AG09309 (cell line): ENCODE measurements around the gene PLXNA4.

Experiments used
- DNase-seq: peaks from one replicate; pipeline ENCODE4 v3.0.0-alpha.2; 2010; ENCODE audit warnings: low read depth
- H3K4me3 ChIP-seq: 2 replicates; pipeline ENCODE4 v1.5.1; 2011; ENCODE audit warnings: mild to moderate bottlenecking, low read depth, low read length, moderate library complexity; ENCODE audit not compliant: control insufficient read depth
- TF ChIP-seq, protein P1 (sequence below): IDR thresholded peaks from 2 replicates; pipeline ENCODE4 v1.5.1; 2011; ENCODE audit warnings: mild to moderate bottlenecking, low read depth, low read length, inconsistent platforms; ENCODE audit not compliant: insufficient read depth, control insufficient read depth; ENCODE audit errors: missing control alignments

PLXNA4 gene

GRCh38 chr7:132080967-132081668, 495.2 kb downstream of the PLXNA4 start:
- DNase-seq, result peak; percentile 54
- TF ChIP-seq, protein P1, sequence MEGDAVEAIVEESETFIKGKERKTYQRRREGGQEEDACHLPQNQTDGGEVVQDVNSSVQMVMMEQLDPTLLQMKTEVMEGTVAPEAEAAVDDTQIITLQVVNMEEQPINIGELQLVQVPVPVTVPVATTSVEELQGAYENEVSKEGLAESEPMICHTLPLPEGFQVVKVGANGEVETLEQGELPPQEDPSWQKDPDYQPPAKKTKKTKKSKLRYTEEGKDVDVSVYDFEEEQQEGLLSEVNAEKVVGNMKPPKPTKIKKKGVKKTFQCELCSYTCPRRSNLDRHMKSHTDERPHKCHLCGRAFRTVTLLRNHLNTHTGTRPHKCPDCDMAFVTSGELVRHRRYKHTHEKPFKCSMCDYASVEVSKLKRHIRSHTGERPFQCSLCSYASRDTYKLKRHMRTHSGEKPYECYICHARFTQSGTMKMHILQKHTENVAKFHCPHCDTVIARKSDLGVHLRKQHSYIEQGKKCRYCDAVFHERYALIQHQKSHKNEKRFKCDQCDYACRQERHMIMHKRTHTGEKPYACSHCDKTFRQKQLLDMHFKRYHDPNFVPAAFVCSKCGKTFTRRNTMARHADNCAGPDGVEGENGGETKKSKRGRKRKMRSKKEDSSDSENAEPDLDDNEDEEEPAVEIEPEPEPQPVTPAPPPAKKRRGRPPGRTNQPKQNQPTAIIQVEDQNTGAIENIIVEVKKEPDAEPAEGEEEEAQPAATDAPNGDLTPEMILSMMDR, result no peak
- H3K4me3 ChIP-seq, result no peak overlapping the region

GRCh38 chr7:132080467-132080866, 495.8 kb downstream of the PLXNA4 start:
- no peak overlapping the region for H3K4me3 ChIP-seq
- TF ChIP-seq, protein P1, result no peak
- no peak for DNase-seq

DNA sequence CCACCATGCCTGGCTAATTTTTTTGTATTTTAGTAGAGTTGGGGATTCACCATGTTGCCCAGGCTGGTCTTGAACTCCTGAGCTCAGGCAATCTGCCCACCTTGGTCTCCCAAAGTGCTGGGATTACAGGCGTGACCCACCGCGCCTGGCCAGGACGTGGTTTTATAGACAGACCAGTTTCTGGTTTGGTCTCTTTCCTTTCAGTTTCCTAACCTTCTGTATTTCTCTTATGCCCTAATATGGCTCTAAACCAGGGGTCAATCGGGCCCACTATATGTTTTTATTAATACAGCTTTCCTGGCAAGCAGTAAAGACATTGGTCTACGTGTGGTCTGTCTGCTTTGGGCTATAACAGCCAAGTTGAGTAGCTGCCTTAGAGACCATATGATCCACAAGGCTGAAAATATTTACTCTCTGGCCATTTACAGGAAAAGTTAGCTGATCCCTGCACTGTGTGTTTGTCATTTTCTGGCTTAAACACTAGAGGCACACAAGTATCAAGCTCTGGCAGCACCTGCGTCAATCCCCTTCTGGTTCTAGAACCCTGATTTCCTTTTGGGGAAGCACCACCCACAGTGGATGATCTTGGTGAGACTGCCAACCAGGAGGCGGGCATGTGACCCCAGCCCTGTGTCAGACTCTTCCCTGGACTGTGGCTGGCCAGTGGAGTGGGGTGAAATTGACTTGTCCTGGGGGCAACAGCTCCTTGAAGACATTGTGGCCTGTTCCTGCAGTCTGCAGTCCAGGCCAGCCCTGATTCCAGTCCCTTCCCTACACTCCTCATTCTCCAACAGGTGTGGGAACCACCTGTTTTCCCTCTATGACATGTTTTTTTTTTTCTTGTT, 497.2 kb downstream of the PLXNA4 start:
- no peak for DNase-seq
- TF ChIP-seq, protein P1, result no peak
- no peak overlapping the region for H3K4me3 ChIP-seq

- TF ChIP-seq, protein P1, result no peak
- H3K4me3 ChIP-seq, result no peak overlapping the region
- DNase-seq, result peak; percentile 40
Measured at GRCh38 chr7:132077971-132078685, 498.1 kb downstream of the PLXNA4 start.

- H3K4me3 ChIP-seq, result no peak overlapping the region
- TF ChIP-seq, protein P1, result no peak
- no peak for DNase-seq
Measured at GRCh38 chr7:132076301-132077035, 499.8 kb downstream of the PLXNA4 start.

GRCh38 chr7:132075515-132075914, 500.8 kb downstream of the PLXNA4 start:
- H3K4me3 ChIP-seq, result no peak overlapping the region
- TF ChIP-seq, protein P1, result no peak
- DNase-seq, result no peak
